B cell (primary cell): Measurements from ENCODE around the gene KCNJ12.

Experiments used
- EZH2 ChIP-seq: IDR thresholded peaks from 2 replicates; pipeline ENCODE4 v1.6.1; 2012; ENCODE audit warnings: borderline replicate concordance, low read depth, mild to moderate bottlenecking, moderate library complexity, low read length; ENCODE audit not compliant: insufficient read depth, poor library complexity, severe bottlenecking
- TF ChIP-seq, protein P1 (sequence below): fragments of 200-600 bp; IDR thresholded peaks from one replicate; pipeline ENCODE4 v1.8.0; 2022; ENCODE audit warnings: antibody characterized with exemption, mild to moderate bottlenecking

DNA sequence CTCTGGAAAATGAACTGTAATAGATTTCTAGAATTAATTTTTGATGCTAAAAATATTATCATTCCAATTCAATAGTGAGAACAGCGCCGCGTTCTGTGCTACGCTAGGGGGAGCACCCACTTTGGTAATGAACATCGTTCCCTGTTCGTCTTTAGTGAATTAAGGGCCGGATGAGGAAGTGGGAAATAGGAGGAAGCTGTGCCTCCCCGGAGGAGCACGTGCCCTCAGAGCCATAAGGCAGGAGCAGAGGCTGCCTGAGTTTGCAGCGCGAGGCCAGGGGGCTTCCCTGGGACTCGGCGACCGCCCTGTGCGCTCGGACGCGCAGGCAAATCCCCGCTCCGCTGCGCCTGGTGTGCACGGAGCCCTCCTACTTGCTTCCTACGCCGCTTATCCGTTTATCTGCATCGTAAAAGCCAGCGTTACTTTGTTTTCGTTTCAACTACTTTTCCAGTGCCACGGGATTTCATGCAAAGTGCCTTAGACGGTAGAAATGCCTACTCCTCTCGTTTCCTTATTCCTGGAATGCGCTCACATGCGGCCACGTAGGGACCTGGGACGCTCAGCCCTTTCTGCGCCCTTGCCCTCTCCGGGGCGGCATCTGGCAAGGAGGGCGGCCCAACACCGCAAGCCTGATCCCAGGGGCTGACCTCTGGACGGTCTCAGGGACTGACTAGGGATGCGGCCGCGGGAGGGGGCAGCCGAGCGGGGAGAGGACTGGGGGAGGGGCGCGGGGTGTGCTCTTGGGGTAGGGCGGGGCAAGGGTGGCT lies 76.4 kb downstream of the KCNJ12 start:
- TF ChIP-seq, protein P1, sequence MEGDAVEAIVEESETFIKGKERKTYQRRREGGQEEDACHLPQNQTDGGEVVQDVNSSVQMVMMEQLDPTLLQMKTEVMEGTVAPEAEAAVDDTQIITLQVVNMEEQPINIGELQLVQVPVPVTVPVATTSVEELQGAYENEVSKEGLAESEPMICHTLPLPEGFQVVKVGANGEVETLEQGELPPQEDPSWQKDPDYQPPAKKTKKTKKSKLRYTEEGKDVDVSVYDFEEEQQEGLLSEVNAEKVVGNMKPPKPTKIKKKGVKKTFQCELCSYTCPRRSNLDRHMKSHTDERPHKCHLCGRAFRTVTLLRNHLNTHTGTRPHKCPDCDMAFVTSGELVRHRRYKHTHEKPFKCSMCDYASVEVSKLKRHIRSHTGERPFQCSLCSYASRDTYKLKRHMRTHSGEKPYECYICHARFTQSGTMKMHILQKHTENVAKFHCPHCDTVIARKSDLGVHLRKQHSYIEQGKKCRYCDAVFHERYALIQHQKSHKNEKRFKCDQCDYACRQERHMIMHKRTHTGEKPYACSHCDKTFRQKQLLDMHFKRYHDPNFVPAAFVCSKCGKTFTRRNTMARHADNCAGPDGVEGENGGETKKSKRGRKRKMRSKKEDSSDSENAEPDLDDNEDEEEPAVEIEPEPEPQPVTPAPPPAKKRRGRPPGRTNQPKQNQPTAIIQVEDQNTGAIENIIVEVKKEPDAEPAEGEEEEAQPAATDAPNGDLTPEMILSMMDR: peak; percentile 61
- no peak for TF ChIP-seq EZH2
